HepG2 (cell line): ENCODE data around the gene CPA2. TPM values are rescaled to one million over a fixed set of nuclear protein-coding genes. Genes with fewer than 3 reads are reported as not detected.

Experiments
- ATAC-seq: fragments of 200-7000 bp; cut with Tn5 transposase; 3 replicates; pipeline ENCODE4 v1.9.1; 2020; ENCODE audit warnings: mild to moderate bottlenecking, moderate library complexity
- BruUV-seq: library from RNA; stranded (reverse); fragments of 400-500 nt; replicated peaks from 2 replicates; lab custom pipeline; 2021; lab: Mats Ljungman, UMichigan
- CTCF ChIA-PET: fragments of 300-600 bp; formaldehyde crosslinking; extraction: SDS; loops from one replicate; lab custom pipeline; 2021; ENCODE audit warnings: low total read pairs, inconsistent platforms, low intra/inter-chr PET ratio; lab: Yijun Ruan, JAX
- POLR2A ChIA-PET: fragments of 350-600 bp; sonication (Branson Sonifier 250); formaldehyde crosslinking; loops from one replicate; lab custom pipeline; 2020; ENCODE audit warnings: antibody characterized with exemption, inconsistent platforms; lab: Yijun Ruan, JAX
- DNase-seq: peaks from one replicate; pipeline ENCODE4 v3.0.0-alpha.2; 2015; ENCODE audit warnings: low spot score
- FAIRE-seq: peaks from 3 replicates; lab custom pipeline; 2011; peaks lifted over from hg19 to GRCh38; lab: Jason Lieb, UNC
- H2AFZ ChIP-seq: one replicate; pipeline ENCODE4 v1.6.1; 2011; ENCODE audit warnings: low read length, inconsistent platforms
- H3K27ac ChIP-seq: fragments of 300-600 bp; 3 replicates; pipeline ENCODE4 v1.8.0; 2011; ENCODE audit warnings: mixed run types, mild to moderate bottlenecking, mixed read lengths, low read length, inconsistent platforms; ENCODE audit not compliant: insufficient read depth; ENCODE audit errors: extremely low read length
- H3K27me3 ChIP-seq, 2 experiments: fragments of 200-600 bp in 1 of 2; 2 replicates in 1 of 2; 3 replicates in 1 of 2; pipeline versions ENCODE4 v1.6.0 to v1.8.0; 2011; ENCODE audit warnings: low read length in 2 of 2, mild to moderate bottlenecking in 2 of 2, moderate library complexity in 2 of 2, inconsistent platforms in 1 of 2; ENCODE audit not compliant: insufficient read depth in 2 of 2, control insufficient read depth in 1 of 2
- H3K36me3 ChIP-seq, 2 experiments: fragments of 200-600 bp in 1 of 2; replicated peaks in 1 of 2; 2 replicates in 1 of 2; 3 replicates in 1 of 2; pipeline versions ENCODE4 v1.5.1 to v1.8.0; 2011; ENCODE audit warnings: low read length in 2 of 2, inconsistent platforms in 1 of 2; ENCODE audit not compliant: insufficient read depth in 2 of 2, control insufficient read depth in 1 of 2
- H3K4me1 ChIP-seq: 2 replicates; pipeline ENCODE4 v1.5.1; 2012; ENCODE audit warnings: low read length, inconsistent platforms; ENCODE audit not compliant: insufficient read depth
- H3K4me2 ChIP-seq: 2 replicates; pipeline ENCODE4 v1.6.0; 2011; ENCODE audit warnings: low read depth, low read length, inconsistent platforms
- H3K4me3 ChIP-seq, 3 experiments: fragments of 200-600 bp in 1 of 3; sonication (generic), shearing (Covaris generic) in 1 of 3; replicated peaks in 1 of 3; 2 replicates each; pipeline ENCODE4 v1.5.1; 2011 to 2016; ENCODE audit warnings: low read length in 3 of 3, inconsistent platforms in 2 of 3, low read depth in 2 of 3, mild to moderate bottlenecking in 2 of 3, control low read depth in 1 of 3, mixed read lengths in 1 of 3; ENCODE audit not compliant: insufficient read depth in 1 of 3
- H3K79me2 ChIP-seq: one replicate; pipeline ENCODE4 v1.6.1; 2011; ENCODE audit warnings: low read length, inconsistent platforms; ENCODE audit not compliant: insufficient read depth
- H3K9ac ChIP-seq: 2 replicates; pipeline ENCODE4 v1.6.0; 2011; ENCODE audit warnings: mild to moderate bottlenecking, low read depth, low read length, inconsistent platforms; ENCODE audit not compliant: insufficient read depth
- H3K9me3 ChIP-seq: 2 replicates; pipeline ENCODE4 v1.5.1; 2012; ENCODE audit warnings: mild to moderate bottlenecking, low read length
- H4K20me1 ChIP-seq: 2 replicates; pipeline ENCODE4 v1.6.0; 2011; ENCODE audit warnings: inconsistent platforms, mild to moderate bottlenecking, low read length, moderate library complexity; ENCODE audit not compliant: insufficient read depth
- ARNTL ChIP-seq: sonication (generic); formaldehyde crosslinking; IDR thresholded peaks from 2 replicates; pipeline ENCODE4 v1.4.0; 2020; ENCODE audit warnings: mild to moderate bottlenecking, missing genetic modification reagents
- BATF2 ChIP-seq: sonication (generic); formaldehyde crosslinking; IDR thresholded peaks from 2 replicates; pipeline ENCODE4 v1.8.0; 2022; ENCODE audit warnings: mild to moderate bottlenecking, missing genetic modification reagents, moderate library complexity
- FOXP1 ChIP-seq, 2 experiments: fragments of 450-650 bp in 1 of 2; IDR thresholded peaks; 2 replicates each; pipeline ENCODE4 v1.6.1; 2017 to 2018; ENCODE audit warnings: antibody characterized with exemption in 1 of 2
- KDM4B ChIP-seq: sonication (generic); formaldehyde crosslinking; IDR thresholded peaks from 2 replicates; pipeline ENCODE4 v1.4.0; 2020; ENCODE audit warnings: missing genetic modification reagents
- MEF2D ChIP-seq: sonication (generic); formaldehyde crosslinking; IDR thresholded peaks from 2 replicates; pipeline ENCODE4 v1.5.1; 2020; ENCODE audit warnings: mild to moderate bottlenecking, missing genetic modification reagents
- ZNF713 ChIP-seq: sonication (generic); formaldehyde crosslinking; IDR thresholded peaks from 2 replicates; pipeline ENCODE4 v1.4.0; 2020; ENCODE audit warnings: mild to moderate bottlenecking, missing genetic modification reagents
- WGBS: methylation state at CpG from one replicate; pipeline ENCODE4 v1.1.6; 2017; ENCODE audit warnings: low lambda C conversion rate; 5-methylcytosine and 5-hydroxymethylcytosine counted together
- in situ Hi-C: cut with HindIII; loops from 2 replicates; pipeline ENCODE4 v1.10.0; 2017; ENCODE audit warnings: low pct_unique_long_range_greater_than_20kb; ENCODE audit not compliant: extremely low pct_ligation_motif_present
- intact Hi-C: fragments of 100-400 bp; cut with micrococcal nuclease; formaldehyde crosslinking; loops from one replicate; pipeline ENCODE4 v1.10.0; 2022; ENCODE audit not compliant: unreplicated experiment
- polyA plus RNA-seq, 8 experiments: library from polyadenylated mRNA; depleted of rRNA in 3 of 8; stranded (reverse) in 7 of 8; unstranded in 1 of 8; fragments of >200 nt; fragmentation: Illumina TruSeq in 4 of 8; extraction: Trizol in 4 of 8; gene quantifications; 2 replicates each; pipeline versions ENCODE4 v1.2.1 to v1.2.3, GENCODE V29; 2011 to 2016; ENCODE audit warnings: low read depth in 4 of 8, missing spikeins in 1 of 8, mixed read lengths in 1 of 8; ENCODE audit not compliant: insufficient read depth in 1 of 8
- total RNA-seq, 5 experiments: library from RNA; depleted of rRNA; stranded (reverse); fragments of >200 nt; fragmentation: Illumina TruSeq; extraction: Trizol; gene quantifications; 2 replicates each; pipeline ENCODE4 v1.2.3, GENCODE V29; 2016; ENCODE audit warnings: low read depth in 1 of 5

The CPA2 gene
- total and polyA plus RNA-seq, 2 of the 13 experiments (the other 11 are each of a cell fraction or from before 2014, with no cell fraction given), result not detected

- Histone ChIP-seq H3K27ac (no peak overlapping the region), H3K4me1 (peaks cover 7% of the 10 kb centered on the region), H3K4me2 (no peak overlapping the region), H3K9ac (no peak overlapping the region), H3K27me3 (peaks cover 1 to 26% of the 10 kb centered on the region in 2 experiments; a peak in 2 of 5 replicates), H3K9me3 (no peaks in the 10 kb centered on the region), H3K4me3 (no peak overlapping the region)
- DNase-seq (no peak), ATAC-seq (no peak)
- intact Hi-C loops, result no loop called here
- POLR2A ChIA-PET, result no interaction called here
- CTCF ChIA-PET, result no interaction called here
- TF ChIP-seq KDM4B (CRISPR knock-in tag) (no peak), ARNTL (CRISPR knock-in tag) (no peak)
- TF ChIP-seq, all 625 proteins: peak for 0
- Histone ChIP-seq H3K79me2 (no peaks in the 10 kb centered on the region), H4K20me1 (no peaks in the 10 kb centered on the region), H3K36me3 (no peaks in the 10 kb centered on the region), H2AFZ (no peak overlapping the region)
- in situ Hi-C loops, result no loop called here
- no TSS peak for BruUV-seq
- 58% methylated on average over 3 of the region's 7 CpGs for WGBS
- FAIRE-seq, result no peak
Measured at GRCh38 chr7:130299866-130300265, 33.2 kb downstream of the CPA2 start.

GRCh38 chr7:130301501-130302020 lies 34.9 kb downstream of the CPA2 start:
- no peaks in the 10 kb centered on the region for H3K36me3 ChIP-seq
- ChIA-PET POLR2A (no interaction called here), CTCF (no interaction called here)
- no peak overlapping the region for H3K9ac ChIP-seq
- in situ Hi-C loops (no loop called here), intact Hi-C loops (no loop called here)
- FAIRE-seq, result no peak
- H2AFZ ChIP-seq, result no peak overlapping the region
- no peaks in the 10 kb centered on the region for H3K9me3 ChIP-seq
- no TSS peak for BruUV-seq
- no peak for DNase-seq
- H4K20me1 ChIP-seq, result no peaks in the 10 kb centered on the region
- ATAC-seq, result no peak
- no peak overlapping the region for H3K27ac ChIP-seq
- no peak overlapping the region for H3K4me2 ChIP-seq
- no peaks in the 10 kb centered on the region for H3K79me2 ChIP-seq
- peaks cover 1 to 26% of the 10 kb centered on the region in 2 experiments; a peak in 2 of 5 replicates for H3K27me3 ChIP-seq
- 44% methylated on average over 8 of the region's 8 CpGs for WGBS
- H3K4me1 ChIP-seq, result peaks cover 7% of the 10 kb centered on the region
- H3K4me3 ChIP-seq, result no peak overlapping the region
- TF ChIP-seq BATF2 (CRISPR knock-in tag) (no peak), ZNF713 (no peak), MEF2D (CRISPR knock-in tag) (no peak), FOXP1 (IDR thresholded peaks at IDR 0.05) (no peak), FOXP1 (CRISPR knock-in tag; IDR thresholded peaks at IDR 0.05) (no peak)
